Neural cell (in vitro differentiated cells): ENCODE data around the gene ADRM1. TPM values are rescaled to one million over a fixed set of nuclear protein-coding genes. Genes with fewer than 3 reads are reported as not detected.

Experiments used
- H2AFZ ChIP-seq: fragments of 200-600, 300-800 bp; sonication (generic), shearing (Covaris generic); 2 replicates; pipeline ENCODE4 v1.6.0; 2014; ENCODE audit warnings: low read depth, mild to moderate bottlenecking, antibody characterized with exemption, low read length, moderate library complexity
- H3F3A ChIP-seq: fragments of 200-600 bp; shearing (Covaris generic); 2 replicates; pipeline ENCODE4 v1.6.1; 2016; ENCODE audit warnings: mild to moderate bottlenecking, moderate library complexity, mixed read lengths, antibody characterized with exemption, low read length; ENCODE audit not compliant: insufficient read depth, poor library complexity, severe bottlenecking
- H3K27ac ChIP-seq: fragments of 200-600, 300-800 bp; sonication (generic), shearing (Covaris generic); 2 replicates; pipeline ENCODE4 v1.5.1; 2014; ENCODE audit warnings: mild to moderate bottlenecking, low read length, moderate library complexity
- H3K27me3 ChIP-seq: fragments of 300-800, 200-600 bp; sonication (generic), shearing (Covaris generic); 2 replicates; pipeline ENCODE4 v1.6.0; 2014; ENCODE audit warnings: mild to moderate bottlenecking, low read depth, low read length, moderate library complexity; ENCODE audit not compliant: insufficient read depth
- H3K36me3 ChIP-seq: fragments of 300-800, 200-600 bp; sonication (generic), shearing (Covaris generic); 2 replicates; pipeline ENCODE4 v1.5.1; 2014; ENCODE audit warnings: mild to moderate bottlenecking, antibody characterized with exemption, low read length, moderate library complexity; ENCODE audit not compliant: insufficient read depth
- H3K4me2 ChIP-seq: fragments of 300-800, 200-600 bp; sonication (generic), shearing (Covaris generic); 2 replicates; pipeline ENCODE4 v1.6.0; 2014; ENCODE audit warnings: mild to moderate bottlenecking, low read length
- H3K4me3 ChIP-seq: fragments of 300-800, 200-600 bp; sonication (generic), shearing (Covaris generic); 2 replicates; pipeline ENCODE4 v1.5.1; 2014; ENCODE audit warnings: mild to moderate bottlenecking, low read length, moderate library complexity
- H3K79me2 ChIP-seq: fragments of 200-600 bp; shearing (Covaris generic); replicated peaks from 2 replicates; pipeline ENCODE4 v1.6.0; 2014; ENCODE audit warnings: mild to moderate bottlenecking, low read length, moderate library complexity; ENCODE audit not compliant: insufficient read depth
- H3K9ac ChIP-seq: fragments of 300-800, 200-600 bp; sonication (generic), shearing (Covaris generic); 2 replicates; pipeline ENCODE4 v1.6.1; 2016; ENCODE audit warnings: mild to moderate bottlenecking, low read length, mixed read lengths
- H3K9me2 ChIP-seq: fragments of 200-600 bp; shearing (Covaris generic); 2 replicates; pipeline ENCODE4 v1.6.1; 2016; ENCODE audit warnings: mild to moderate bottlenecking, low read length, mixed read lengths; ENCODE audit not compliant: insufficient read depth
- H3K9me3 ChIP-seq: fragments of 200-600, 300-800 bp; sonication (generic), shearing (Covaris generic); 2 replicates; pipeline ENCODE4 v1.6.1; 2016; ENCODE audit warnings: mild to moderate bottlenecking, mixed run types, low read length, moderate library complexity, mixed read lengths
- H4K20me1 ChIP-seq: fragments of 200-600 bp; shearing (Covaris generic); 2 replicates; pipeline ENCODE4 v1.6.1; 2016; ENCODE audit warnings: mild to moderate bottlenecking, mixed run types; ENCODE audit not compliant: insufficient read depth
- CTCF ChIP-seq: fragments of 450-650 bp; IDR thresholded peaks from 2 replicates; pipeline ENCODE4 v1.5.1; 2014; ENCODE audit warnings: antibody characterized with exemption, mild to moderate bottlenecking, moderate library complexity; ENCODE audit not compliant: poor library complexity, severe bottlenecking
- EP300 ChIP-seq: fragments of 450-650 bp; conservative IDR thresholded peaks from 2 replicates; pipeline ENCODE4 v1.6.1; 2014; ENCODE audit warnings: antibody characterized with exemption, mild to moderate bottlenecking, moderate library complexity; ENCODE audit not compliant: poor library complexity, severe bottlenecking
- EZH2 ChIP-seq: fragments of 200-600, 300-800 bp; shearing (Covaris generic), sonication (generic); IDR thresholded peaks from 2 replicates; pipeline ENCODE4 v1.6.1; 2014; ENCODE audit warnings: antibody characterized with exemption, low read length, borderline replicate concordance, mild to moderate bottlenecking; ENCODE audit not compliant: insufficient read depth, poor library complexity, severe bottlenecking
- MXI1 ChIP-seq: fragments of 450-650 bp; conservative IDR thresholded peaks from 2 replicates; pipeline ENCODE4 v1.6.1; 2014; ENCODE audit warnings: antibody characterized with exemption, mild to moderate bottlenecking; ENCODE audit not compliant: poor library complexity, severe bottlenecking
- POLR2AphosphoS5 ChIP-seq: IDR thresholded peaks from 2 replicates; pipeline ENCODE4 v1.6.1; 2012
- RAD21 ChIP-seq: fragments of 450-650 bp; conservative IDR thresholded peaks from 2 replicates; pipeline ENCODE4 v1.6.1; 2014; ENCODE audit warnings: antibody characterized with exemption, mild to moderate bottlenecking, moderate library complexity
- SMC3 ChIP-seq: fragments of 450-650 bp; conservative IDR thresholded peaks from 2 replicates; pipeline ENCODE4 v1.6.1; 2014; ENCODE audit warnings: antibody characterized with exemption, mild to moderate bottlenecking, moderate library complexity; ENCODE audit not compliant: poor library complexity
- TAF1 ChIP-seq: IDR thresholded peaks from 2 replicates; pipeline ENCODE4 v1.6.1; 2012; ENCODE audit warnings: low read depth
- polyA plus RNA-seq: library from polyadenylated mRNA; depleted of rRNA; stranded (reverse); fragments of >200 nt; gene quantifications from 2 replicates; pipeline ENCODE4 v1.2.3, GENCODE V29; 2014
- TF ChIP-seq, protein P1 (sequence below): IDR thresholded peaks from 2 replicates; pipeline ENCODE4 v1.6.1; 2012; ENCODE audit warnings: borderline replicate concordance

ADRM1 gene
- polyA plus RNA-seq, 1 donor from 2014 or later: 111 TPM

DNA sequence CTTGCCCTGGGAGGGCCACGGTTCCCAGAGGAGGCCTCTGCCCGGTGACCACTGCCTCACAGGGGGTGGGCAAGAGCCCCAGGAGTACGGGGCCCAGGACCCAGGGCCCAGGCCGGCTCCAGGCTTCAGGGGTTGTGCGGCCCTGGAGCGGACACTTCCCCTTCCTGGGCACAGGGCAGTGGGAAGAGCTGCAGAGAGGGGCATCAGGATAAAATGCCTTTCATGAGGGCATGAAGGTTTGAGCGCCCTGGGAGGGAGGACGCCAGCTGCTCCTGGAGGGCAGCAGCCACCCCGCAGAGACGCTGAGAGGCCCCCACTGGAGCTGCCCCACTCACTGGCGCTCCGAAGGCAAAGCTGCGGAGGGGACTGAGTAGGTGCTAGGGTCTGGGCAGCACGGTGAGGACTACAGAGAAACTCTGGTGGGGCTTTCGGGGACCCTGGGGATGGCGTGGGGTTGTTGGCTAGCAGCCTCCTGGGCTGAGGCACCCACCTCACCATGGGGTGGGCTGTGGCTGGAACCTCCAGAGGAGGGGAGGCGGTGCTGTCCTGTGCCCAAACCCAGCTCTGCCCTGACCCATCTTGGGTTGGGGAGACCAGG is 53.9 kb downstream of the ADRM1 start:
- Histone ChIP-seq H3K79me2 (no peaks in the 10 kb centered on the region), H3K4me2 (no peak overlapping the region), H2AFZ (no peak overlapping the region), H3K9me2 (no peaks in the 10 kb centered on the region), H3F3A (no peaks in the 10 kb centered on the region), H3K36me3 (no peaks in the 10 kb centered on the region), H4K20me1 (no peaks in the 10 kb centered on the region), H3K27ac (no peak overlapping the region), H3K4me3 (no peak overlapping the region), H3K27me3 (no peaks in the 10 kb centered on the region), H3K9ac (no peak overlapping the region), H3K9me3 (no peaks in the 10 kb centered on the region)
- TF ChIP-seq SMC3: no peak
- TF ChIP-seq TAF1: no peak
- TF ChIP-seq CTCF: no peak
- TF ChIP-seq EP300: no peak
- TF ChIP-seq, protein P1, sequence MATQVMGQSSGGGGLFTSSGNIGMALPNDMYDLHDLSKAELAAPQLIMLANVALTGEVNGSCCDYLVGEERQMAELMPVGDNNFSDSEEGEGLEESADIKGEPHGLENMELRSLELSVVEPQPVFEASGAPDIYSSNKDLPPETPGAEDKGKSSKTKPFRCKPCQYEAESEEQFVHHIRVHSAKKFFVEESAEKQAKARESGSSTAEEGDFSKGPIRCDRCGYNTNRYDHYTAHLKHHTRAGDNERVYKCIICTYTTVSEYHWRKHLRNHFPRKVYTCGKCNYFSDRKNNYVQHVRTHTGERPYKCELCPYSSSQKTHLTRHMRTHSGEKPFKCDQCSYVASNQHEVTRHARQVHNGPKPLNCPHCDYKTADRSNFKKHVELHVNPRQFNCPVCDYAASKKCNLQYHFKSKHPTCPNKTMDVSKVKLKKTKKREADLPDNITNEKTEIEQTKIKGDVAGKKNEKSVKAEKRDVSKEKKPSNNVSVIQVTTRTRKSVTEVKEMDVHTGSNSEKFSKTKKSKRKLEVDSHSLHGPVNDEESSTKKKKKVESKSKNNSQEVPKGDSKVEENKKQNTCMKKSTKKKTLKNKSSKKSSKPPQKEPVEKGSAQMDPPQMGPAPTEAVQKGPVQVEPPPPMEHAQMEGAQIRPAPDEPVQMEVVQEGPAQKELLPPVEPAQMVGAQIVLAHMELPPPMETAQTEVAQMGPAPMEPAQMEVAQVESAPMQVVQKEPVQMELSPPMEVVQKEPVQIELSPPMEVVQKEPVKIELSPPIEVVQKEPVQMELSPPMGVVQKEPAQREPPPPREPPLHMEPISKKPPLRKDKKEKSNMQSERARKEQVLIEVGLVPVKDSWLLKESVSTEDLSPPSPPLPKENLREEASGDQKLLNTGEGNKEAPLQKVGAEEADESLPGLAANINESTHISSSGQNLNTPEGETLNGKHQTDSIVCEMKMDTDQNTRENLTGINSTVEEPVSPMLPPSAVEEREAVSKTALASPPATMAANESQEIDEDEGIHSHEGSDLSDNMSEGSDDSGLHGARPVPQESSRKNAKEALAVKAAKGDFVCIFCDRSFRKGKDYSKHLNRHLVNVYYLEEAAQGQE: no peak
- no peak for TF ChIP-seq EZH2
- no peak for TF ChIP-seq RAD21
- TF ChIP-seq MXI1: no peak
- TF ChIP-seq POLR2AphosphoS5: no peak

DNA sequence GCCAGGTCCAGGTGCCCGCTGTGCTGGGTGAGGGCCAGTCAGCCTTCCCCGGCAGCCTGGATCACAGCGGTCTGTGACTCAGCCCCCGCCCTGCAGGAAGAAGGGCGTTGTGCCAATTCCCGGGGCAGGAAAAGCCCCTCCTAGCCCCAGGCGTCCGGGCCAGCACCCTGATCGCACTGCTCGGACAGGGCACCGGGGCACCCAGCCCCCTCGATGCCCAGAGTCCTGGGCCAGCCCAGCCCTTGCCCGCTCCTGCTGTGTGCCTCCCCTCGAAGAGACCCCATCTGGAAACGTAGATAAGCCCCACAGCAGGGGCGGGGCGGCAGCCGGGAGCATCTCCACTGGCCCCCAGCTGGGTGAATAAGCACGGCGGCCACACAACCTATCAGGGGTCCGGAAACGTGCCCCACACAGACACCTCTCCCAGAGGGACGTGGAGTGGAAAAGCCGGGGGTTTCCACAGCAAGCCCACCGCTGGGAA is 54.4 kb downstream of the ADRM1 start:
- Histone ChIP-seq H3K4me3 (no peak overlapping the region), H3K9me3 (no peaks in the 10 kb centered on the region), H3F3A (no peaks in the 10 kb centered on the region), H3K36me3 (no peaks in the 10 kb centered on the region), H3K27me3 (no peaks in the 10 kb centered on the region), H3K79me2 (no peaks in the 10 kb centered on the region), H3K27ac (no peak overlapping the region), H3K9ac (no peak overlapping the region), H4K20me1 (no peaks in the 10 kb centered on the region), H2AFZ (no peak overlapping the region), H3K4me2 (no peak overlapping the region), H3K9me2 (no peaks in the 10 kb centered on the region)
- TF ChIP-seq SMC3: no peak
- no peak for TF ChIP-seq CTCF
- TF ChIP-seq EZH2: no peak
- TF ChIP-seq RAD21: no peak
